IPS DF 6.9 (cell line): ENCODE results near the gene VPS4B.
"Not testable (repeated sequence)": the region's sequence is repeated elsewhere in the genome, so short reads cannot be mapped to it uniquely, and the experiment has no call there.

Source experiments
- DNase-seq: peaks from one replicate; pipeline ENCODE4 v3.0.0-alpha.2; 2013; ENCODE audit warnings: low read depth, low spot score
- H3K27ac ChIP-seq: one replicate; pipeline ENCODE4 v1.5.1; 2013; ENCODE audit warnings: low read length, control low read depth
- H3K27me3 ChIP-seq: 2 replicates; pipeline ENCODE4 v1.6.1; 2013; ENCODE audit warnings: mild to moderate bottlenecking, low read length; ENCODE audit not compliant: control insufficient read depth, insufficient read depth
- H3K36me3 ChIP-seq: 2 replicates; pipeline ENCODE4 v1.6.1; 2013; ENCODE audit warnings: low read length; ENCODE audit not compliant: control insufficient read depth, insufficient read depth
- H3K4me1 ChIP-seq: 2 replicates; pipeline ENCODE4 v1.6.1; 2013; ENCODE audit warnings: low read length; ENCODE audit not compliant: control insufficient read depth, insufficient read depth
- H3K4me3 ChIP-seq: 2 replicates; pipeline ENCODE4 v1.5.1; 2013; ENCODE audit warnings: mild to moderate bottlenecking, low read length
- H3K9me3 ChIP-seq: 2 replicates; pipeline ENCODE4 v1.6.1; 2013; ENCODE audit warnings: low read length, inconsistent platforms; ENCODE audit not compliant: control insufficient read depth, insufficient read depth
- WGBS: extraction: QIAGEN DNeasy Blood & Tissue Kit; methylation state at CpG from one replicate; pipeline ENCODE4 v1.1.7; 2013; ENCODE audit warnings: mixed read lengths, missing lambda C conversion rate; ENCODE audit not compliant: insufficient read length, insufficient coverage; 5-methylcytosine and 5-hydroxymethylcytosine counted together

VPS4B gene

DNA sequence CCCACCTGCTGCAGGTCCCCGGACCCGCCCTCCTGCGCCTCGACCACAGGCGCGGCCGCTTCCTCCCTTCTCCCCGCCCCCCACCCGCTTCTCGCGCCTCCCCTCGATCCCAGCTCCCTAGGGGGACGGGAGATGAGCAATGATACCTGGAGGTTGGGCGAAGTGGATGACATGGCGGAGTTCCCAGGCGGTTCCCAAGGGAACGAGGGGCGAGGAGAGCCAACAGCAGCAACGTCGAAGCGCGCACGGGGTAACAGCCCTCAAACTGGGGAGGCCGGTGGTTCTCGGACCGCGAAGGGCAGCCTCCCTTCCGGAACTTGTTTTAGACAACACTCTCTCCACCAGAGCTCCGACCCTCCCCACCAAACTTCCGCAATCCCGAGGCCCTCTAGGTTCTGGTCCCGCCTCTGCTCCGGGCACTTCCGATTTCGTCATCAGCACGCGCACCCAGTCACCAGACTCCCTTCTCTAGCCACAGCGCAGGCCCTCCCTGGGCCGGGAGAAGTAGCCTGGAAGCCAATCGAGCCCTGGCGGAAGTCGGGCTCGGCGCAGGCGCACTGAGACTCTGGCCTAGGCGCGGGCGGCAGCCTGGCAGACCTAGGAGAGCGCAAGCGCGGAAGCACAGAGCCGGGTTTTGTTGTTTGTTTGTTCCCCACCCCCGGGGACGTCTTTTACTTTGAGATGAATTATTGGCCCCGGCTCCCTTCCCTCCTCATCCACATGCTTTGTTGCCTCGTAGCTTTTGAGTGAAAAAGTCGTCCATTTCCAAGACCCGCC lies at the start of gene VPS4B:
VPS4B (minus strand) TSS at position 390 of the 777 bp plus-strand sequence; CDS start at position 173, 217 bp downstream.
- Histone ChIP-seq H3K36me3 (no peaks in the 10 kb centered on the region), H3K4me3 (peak within 1 kb of the TSS; percentile 91), H3K27ac (no peak within 1 kb of the TSS), H3K4me1 (no peaks in the 10 kb centered on the region), H3K27me3 (no peaks in the 10 kb centered on the region), H3K9me3 (no peaks in the 10 kb centered on the region)
- peak; percentile 98 for DNase-seq
- WGBS, result no CpG with 5 or more reads among the region's 58 CpGs

GRCh38 chr18:63470751-63471150 lies 48.5 kb upstream of the VPS4B start:
- no peaks in the 10 kb centered on the region for H3K27me3 ChIP-seq
- no peaks in the 10 kb centered on the region for H3K4me1 ChIP-seq
- no CpG with 5 or more reads among the region's 12 CpGs for WGBS
- H3K36me3 ChIP-seq, result no peaks in the 10 kb centered on the region
- H3K4me3 ChIP-seq, result no peak overlapping the region
- H3K27ac ChIP-seq, result no peak overlapping the region
- H3K9me3 ChIP-seq, result no peaks in the 10 kb centered on the region
- no peak for DNase-seq

DNA sequence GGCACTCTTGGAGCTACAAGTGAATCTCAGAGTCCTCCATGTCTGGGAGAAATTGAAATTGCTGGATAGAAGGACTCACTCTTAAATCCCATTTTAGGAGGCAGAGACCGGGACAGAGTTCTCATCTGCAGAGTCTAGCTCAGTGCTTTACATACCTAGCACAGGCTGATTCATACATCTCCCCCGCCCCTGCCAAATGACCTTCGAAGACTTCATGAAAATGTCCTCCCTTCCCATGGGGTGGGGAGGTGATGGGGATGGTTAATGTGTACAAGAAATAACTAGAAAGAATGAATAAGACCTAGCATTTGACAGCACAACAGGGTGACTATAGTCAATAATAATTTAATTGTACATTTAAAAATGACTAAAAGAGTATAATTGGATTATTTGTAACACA lies 46.3 kb upstream of the VPS4B start:
- no peak overlapping the region for H3K27ac ChIP-seq
- WGBS, result no CpG with 5 or more reads among the region's 3 CpGs

DNA sequence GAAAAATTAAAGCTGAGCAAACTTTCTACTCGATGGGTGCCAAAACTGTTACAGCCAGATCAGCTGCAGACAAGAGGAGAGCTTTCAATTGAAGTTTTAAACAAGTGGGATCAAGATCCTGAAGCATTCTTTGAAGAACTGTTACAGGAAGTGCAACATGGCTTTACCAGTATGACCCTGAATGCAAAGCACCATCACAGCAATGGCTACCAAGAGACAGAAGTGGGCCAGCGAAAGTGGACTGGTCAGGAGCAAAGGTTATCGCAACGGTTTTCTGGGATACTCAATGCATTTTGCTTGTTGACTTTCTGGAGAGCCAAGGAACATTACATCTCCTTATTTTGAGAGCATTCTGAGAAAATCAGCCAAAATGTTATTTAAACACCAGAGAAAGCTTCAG lies 45.4 kb upstream of the VPS4B start:
- Histone ChIP-seq H3K27me3 (no peaks in the 10 kb centered on the region), H3K4me3 (no peak overlapping the region), H3K36me3 (no peaks in the 10 kb centered on the region), H3K4me1 (no peaks in the 10 kb centered on the region), H3K9me3 (no peaks in the 10 kb centered on the region), H3K27ac (no peak overlapping the region)
- no peak for DNase-seq
- WGBS, result no CpG with 5 or more reads among the region's 4 CpGs

More for the DNA sequence above, 46.3 kb upstream of the VPS4B start:
- Histone ChIP-seq H3K27me3 (no peaks in the 10 kb centered on the region), H3K36me3 (no peaks in the 10 kb centered on the region), H3K4me3 (no peak overlapping the region), H3K9me3 (no peaks in the 10 kb centered on the region), H3K4me1 (no peaks in the 10 kb centered on the region)
- no peak for DNase-seq

GRCh38 chr18:63465059-63465458 lies 42.8 kb upstream of the VPS4B start:
- H3K27ac ChIP-seq, result no peak overlapping the region
- no peaks in the 10 kb centered on the region for H3K36me3 ChIP-seq
- WGBS, result no CpG with 5 or more reads among the region's 2 CpGs
- no peaks in the 10 kb centered on the region for H3K27me3 ChIP-seq
- H3K4me3 ChIP-seq, result no peak overlapping the region
- no peaks in the 10 kb centered on the region for H3K4me1 ChIP-seq
- no peak for DNase-seq
- H3K9me3 ChIP-seq, result no peaks in the 10 kb centered on the region

GRCh38 chr18:63464434-63464833 lies 42.2 kb upstream of the VPS4B start:
- Histone ChIP-seq H3K36me3 (no peaks in the 10 kb centered on the region), H3K4me1 (no peaks in the 10 kb centered on the region), H3K4me3 (no peak overlapping the region), H3K27me3 (no peaks in the 10 kb centered on the region), H3K9me3 (no peaks in the 10 kb centered on the region), H3K27ac (no peak overlapping the region)
- no CpG with 5 or more reads among the region's 2 CpGs for WGBS
- no peak for DNase-seq

GRCh38 chr18:63460414-63460813 lies 38.1 kb upstream of the VPS4B start:
- Histone ChIP-seq H3K4me1 (no peaks in the 10 kb centered on the region), H3K27ac (no peak overlapping the region), H3K9me3 (no peaks in the 10 kb centered on the region), H3K4me3 (no peak overlapping the region), H3K27me3 (no peaks in the 10 kb centered on the region), H3K36me3 (no peaks in the 10 kb centered on the region)
- no peak for DNase-seq
- WGBS, result no CpG with 5 or more reads among the region's 1 CpG

DNA sequence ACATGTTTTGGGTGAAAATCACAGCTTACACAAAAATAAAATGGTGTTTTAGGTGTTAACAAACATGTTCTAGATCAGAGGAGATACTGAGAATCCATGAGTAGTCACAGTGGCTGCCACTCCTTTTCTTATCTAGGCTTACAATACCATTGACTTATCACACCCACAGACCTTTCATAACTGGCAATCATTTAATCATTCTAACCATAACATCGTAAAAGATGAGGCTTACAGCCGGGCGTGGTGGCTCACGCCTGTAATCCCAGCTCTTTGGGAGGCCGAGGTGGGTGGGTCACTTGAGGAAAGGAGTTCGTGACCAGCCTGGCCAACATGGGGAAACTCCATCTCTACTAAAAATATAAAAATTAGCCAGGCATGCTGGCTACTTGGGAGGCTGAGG lies 35.7 kb upstream of the VPS4B start:
- DNase-seq, result no peak
- Histone ChIP-seq H3K36me3 (no peaks in the 10 kb centered on the region), H3K27me3 (no peaks in the 10 kb centered on the region), H3K4me3 (no peak overlapping the region), H3K4me1 (no peaks in the 10 kb centered on the region), H3K27ac (no peak overlapping the region), H3K9me3 (no peaks in the 10 kb centered on the region)
- WGBS, result no CpG with 5 or more reads among the region's 6 CpGs

GRCh38 chr18:63454497-63454896 lies 32.2 kb upstream of the VPS4B start:
- H3K36me3 ChIP-seq, result no peaks in the 10 kb centered on the region
- no peaks in the 10 kb centered on the region for H3K4me1 ChIP-seq
- H3K9me3 ChIP-seq, result no peaks in the 10 kb centered on the region
- H3K27ac ChIP-seq, result no peak overlapping the region
- H3K4me3 ChIP-seq, result no peak overlapping the region
- H3K27me3 ChIP-seq, result no peaks in the 10 kb centered on the region
- DNase-seq, result no peak
- WGBS, result no CpG with 5 or more reads among the region's 8 CpGs

GRCh38 chr18:63452751-63453150 lies 30.5 kb upstream of the VPS4B start:
- not testable (repeated sequence) for H3K27me3 ChIP-seq, DNase-seq, H3K9me3 ChIP-seq, H3K4me1 ChIP-seq, H3K27ac ChIP-seq, H3K4me3 ChIP-seq, H3K36me3 ChIP-seq
- WGBS, result no CpG with 5 or more reads among the region's 5 CpGs
